Measurements from ENCODE around the gene OR1K1.
"Not testable (repeated sequence)": the region's sequence is repeated elsewhere in the genome, so short reads cannot be mapped to it uniquely, and the experiment has no call there.

OR1K1 gene, protein sequence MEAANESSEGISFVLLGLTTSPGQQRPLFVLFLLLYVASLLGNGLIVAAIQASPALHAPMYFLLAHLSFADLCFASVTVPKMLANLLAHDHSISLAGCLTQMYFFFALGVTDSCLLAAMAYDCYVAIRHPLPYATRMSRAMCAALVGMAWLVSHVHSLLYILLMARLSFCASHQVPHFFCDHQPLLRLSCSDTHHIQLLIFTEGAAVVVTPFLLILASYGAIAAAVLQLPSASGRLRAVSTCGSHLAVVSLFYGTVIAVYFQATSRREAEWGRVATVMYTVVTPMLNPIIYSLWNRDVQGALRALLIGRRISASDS

DNA sequence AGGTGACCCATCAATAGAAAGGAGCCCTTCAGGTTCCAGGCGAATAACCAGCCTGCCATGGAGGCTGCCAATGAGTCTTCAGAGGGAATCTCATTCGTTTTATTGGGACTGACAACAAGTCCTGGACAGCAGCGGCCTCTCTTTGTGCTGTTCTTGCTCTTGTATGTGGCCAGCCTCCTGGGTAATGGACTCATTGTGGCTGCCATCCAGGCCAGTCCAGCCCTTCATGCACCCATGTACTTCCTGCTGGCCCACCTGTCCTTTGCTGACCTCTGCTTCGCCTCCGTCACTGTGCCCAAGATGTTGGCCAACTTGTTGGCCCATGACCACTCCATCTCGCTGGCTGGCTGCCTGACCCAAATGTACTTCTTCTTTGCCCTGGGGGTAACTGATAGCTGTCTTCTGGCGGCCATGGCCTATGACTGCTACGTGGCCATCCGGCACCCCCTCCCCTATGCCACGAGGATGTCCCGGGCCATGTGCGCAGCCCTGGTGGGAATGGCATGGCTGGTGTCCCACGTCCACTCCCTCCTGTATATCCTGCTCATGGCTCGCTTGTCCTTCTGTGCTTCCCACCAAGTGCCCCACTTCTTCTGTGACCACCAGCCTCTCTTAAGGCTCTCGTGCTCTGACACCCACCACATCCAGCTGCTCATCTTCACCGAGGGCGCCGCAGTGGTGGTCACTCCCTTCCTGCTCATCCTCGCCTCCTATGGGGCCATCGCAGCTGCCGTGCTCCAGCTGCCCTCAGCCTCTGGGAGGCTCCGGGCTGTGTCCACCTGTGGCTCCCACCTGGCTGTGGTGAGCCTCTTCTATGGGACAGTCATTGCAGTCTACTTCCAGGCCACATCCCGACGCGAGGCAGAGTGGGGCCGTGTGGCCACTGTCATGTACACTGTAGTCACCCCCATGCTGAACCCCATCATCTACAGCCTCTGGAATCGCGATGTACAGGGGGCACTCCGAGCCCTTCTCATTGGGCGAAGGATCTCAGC, at the start of gene OR1K1:
OR1K1 (plus strand) TSS at position 58 of the 995 bp plus-strand sequence; CDS start at position 58, 0 bp downstream.
- DNase-seq (ENCODE audit: low read depth in 2 of 3, low spot score in 2 of 3) = no peak

DNA sequence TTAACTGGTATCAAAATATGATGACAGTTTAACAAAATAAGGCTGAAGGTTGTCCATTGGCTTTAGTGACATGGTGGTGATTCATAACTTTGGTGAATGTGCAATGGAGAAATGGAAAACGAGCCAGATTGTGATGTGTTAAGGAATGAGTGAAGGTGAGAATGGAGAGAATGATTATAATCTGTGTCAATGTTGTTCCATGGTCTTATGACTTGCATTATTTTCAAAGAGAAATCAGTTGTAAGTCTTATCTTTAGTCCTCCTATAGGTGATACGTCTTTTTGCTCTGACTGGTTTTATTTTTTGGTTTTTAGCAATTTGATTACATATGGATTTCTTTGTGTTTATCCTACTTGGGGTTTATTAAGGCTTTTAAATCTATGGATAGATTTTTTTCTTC, 45.1 kb upstream of the OR1K1 start:
- no peak for DNase-seq (ENCODE audit: low read depth in 2 of 3, low spot score in 2 of 3)

DNA sequence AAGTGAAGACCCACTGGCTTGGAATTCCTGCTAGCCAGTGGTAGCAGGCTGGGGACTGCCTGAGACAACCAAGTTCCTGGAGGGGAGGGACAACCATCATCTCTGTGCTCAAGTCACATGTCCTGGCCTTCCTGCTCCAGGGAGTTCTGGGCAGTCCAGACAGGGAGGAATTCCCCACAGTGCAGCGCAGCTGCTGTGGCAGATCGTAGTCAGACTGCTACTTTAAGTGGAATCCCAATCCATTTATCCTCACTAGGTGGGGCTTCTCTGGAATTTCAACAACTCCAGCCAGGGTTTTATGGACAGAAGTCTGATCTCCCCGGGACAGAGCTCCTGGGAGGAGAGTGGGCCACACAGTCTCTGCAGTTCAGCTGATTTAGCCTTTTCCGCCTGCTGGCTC, 32.1 kb upstream of the OR1K1 start:
- no peak for DNase-seq (ENCODE audit: low read depth in 2 of 3, low spot score in 2 of 3)

DNA sequence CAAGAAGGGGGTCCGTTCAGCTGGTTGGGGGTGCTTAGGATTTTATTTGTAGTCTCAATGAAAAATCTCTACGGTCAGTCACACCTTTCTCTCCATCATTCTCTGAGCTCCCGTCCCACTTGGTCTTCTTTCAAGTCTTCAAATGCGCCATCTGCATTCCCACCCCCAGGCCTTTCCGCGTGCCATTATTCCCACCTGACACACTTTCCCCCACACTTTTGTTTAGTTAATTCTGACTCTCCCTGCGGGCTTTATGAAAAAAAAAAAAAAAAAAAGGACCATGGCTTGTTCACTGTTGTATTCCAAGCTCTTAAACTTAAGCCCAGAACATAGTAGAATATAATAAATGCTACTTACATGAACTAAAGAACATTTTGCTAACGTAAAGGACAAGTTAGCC, 22.9 kb upstream of the OR1K1 start:
- no peak for DNase-seq (ENCODE audit: low read depth in 2 of 3, low spot score in 2 of 3)

DNA sequence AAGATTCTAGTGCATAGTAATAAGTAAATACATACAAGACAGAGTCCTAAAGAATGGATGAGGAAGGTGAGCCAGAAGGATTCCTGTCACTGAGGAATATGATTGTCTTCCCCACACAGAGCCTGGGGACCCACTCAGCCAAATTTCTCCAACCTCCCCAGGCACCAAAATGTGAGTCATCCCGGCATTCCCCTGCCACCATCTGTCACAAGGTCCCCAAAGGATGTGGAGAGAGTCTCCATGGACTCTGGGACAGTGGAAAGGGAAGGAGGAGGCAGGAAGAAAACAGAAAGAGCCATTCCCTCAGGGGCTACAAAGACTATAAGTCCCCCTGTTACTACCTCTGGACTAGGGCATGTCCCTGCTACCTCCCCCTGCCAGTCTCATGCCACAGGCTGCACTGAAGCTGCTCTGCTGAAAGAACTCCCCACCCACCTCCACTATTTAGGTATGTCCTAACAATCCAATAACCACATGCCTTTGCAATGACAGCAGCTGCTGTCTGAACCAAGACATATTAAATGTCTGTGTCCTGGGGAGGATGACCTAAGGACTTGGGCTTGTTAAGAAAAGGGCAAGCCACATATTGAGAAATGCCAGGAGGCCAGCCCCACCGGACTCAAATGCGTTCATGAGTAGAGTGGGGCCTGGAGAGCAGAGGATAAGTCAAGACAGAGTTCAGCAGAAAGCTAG, 21.8 kb upstream of the OR1K1 start:
- no peak for DNase-seq (ENCODE audit: low read depth in 2 of 3, low spot score in 2 of 3)

DNA sequence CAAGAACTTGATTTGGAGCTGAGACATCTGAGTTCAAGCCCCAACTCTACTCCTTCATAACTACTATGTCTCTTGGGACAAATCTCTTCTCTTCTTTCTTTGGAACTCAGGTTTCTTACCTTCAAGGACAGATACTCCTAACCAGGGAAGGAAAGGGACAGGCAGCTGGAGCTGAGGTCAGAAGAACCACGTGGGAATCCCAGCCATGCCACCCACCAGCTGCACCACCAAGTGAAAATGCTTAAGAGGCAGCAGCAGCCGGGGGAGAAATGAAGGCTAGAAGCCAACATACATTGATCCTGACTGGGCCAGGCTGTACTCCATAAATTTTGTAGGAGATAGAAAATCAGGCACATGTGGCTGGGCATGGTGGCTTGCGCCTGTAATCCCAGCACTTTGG, 20.7 kb upstream of the OR1K1 start:
- no peak for DNase-seq (ENCODE audit: low read depth in 2 of 3, low spot score in 2 of 3)

DNA sequence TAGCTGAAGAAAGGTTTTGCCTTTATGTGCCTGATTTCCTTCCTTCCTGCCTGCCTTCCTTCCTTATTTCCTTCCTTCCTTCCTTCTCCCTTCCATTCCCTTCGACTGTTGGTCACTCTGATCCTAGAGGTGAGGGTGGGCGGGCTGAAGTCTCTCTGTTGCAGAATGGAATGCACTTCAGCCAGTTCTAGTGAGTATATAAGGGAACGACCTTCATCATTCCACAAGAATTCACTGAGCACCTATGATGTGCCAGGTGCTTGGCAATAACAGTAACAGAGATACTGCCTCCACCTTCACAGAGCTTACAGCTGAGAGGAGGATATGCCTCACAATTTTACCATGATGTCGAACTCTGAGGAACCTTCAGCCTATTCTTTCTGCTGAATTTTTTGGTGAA, 19.9 kb upstream of the OR1K1 start:
- no peak for DNase-seq (ENCODE audit: low read depth in 2 of 3, low spot score in 2 of 3)

DNA sequence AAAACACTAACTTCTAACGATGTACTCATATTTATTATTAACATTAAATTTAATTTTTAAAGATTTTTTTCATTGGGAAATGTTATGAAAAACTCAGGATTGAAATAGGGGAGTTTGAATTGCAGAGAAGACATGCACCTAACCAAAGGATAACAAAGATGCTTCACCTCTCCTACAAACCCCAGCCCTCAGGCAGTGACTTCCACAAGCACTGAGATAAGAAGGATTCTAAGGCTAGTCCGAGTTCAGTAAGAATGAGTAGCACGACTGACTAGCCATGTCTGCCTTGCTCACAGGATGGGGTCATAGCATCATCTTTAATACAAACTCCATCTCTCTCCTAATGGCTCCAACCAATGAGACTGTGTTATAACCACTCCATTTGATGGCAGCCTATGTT, 18.3 kb upstream of the OR1K1 start:
- no peak for DNase-seq (ENCODE audit: low read depth in 2 of 3, low spot score in 2 of 3)

DNA sequence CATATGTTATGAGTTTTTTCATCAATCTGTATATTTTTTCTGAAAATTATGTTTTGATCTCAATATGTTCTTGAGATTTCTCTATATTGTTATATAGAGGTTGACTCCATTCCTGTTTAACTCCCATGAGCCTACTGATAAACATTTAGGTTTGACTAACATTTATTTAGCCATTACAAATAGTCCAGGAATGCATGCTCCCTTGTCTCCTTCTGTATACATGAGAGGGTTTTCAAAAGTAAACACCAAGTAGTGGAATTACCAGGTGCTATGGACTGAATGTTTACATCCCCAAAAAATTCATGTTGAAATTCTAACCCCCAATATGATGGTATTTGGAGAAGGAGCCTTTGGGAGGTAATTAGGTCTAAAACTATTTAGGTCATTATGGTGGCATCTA, 14.7 kb upstream of the OR1K1 start:
- DNase-seq (ENCODE audit: low read depth in 2 of 3, low spot score in 2 of 3) = no peak

DNA sequence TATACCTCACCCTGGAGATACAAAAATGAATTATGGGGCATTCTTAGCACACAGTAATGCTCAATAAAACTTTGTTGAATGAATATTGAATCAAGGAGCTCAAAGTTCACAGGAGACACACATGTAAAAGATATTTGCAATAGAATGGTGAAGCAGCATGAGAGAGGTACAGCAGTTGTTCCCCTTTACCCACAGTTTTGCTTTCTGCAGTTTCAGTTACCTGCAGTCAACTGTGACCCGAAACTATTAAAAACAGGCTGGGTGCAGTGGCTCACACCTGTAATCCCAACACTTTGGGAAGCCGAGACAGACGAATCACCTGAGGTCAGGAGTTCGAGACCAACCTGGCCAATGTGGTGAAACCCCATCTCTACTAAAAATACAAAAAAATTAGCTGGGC, 13.6 kb upstream of the OR1K1 start:
- no peak for DNase-seq (ENCODE audit: low read depth in 2 of 3, low spot score in 2 of 3)

DNA sequence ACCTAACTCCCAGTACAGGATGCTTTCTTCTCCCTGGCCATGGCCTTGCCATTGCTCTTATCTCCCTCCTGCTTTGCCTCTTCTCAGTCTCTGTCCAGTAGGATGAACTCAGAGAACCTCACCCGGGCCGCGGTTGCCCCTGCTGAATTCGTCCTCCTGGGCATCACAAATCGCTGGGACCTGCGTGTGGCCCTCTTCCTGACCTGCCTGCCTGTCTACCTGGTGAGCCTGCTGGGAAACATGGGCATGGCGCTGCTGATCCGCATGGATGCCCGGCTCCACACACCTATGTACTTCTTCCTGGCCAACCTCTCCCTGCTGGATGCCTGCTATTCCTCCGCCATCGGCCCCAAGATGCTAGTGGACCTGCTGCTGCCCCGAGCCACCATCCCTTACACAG, 11.1 kb upstream of the OR1K1 start, which contains the start of gene OR5C1:
OR5C1 (plus strand) TSS at position 103 of the 400 bp plus-strand sequence; CDS start at position 103, 0 bp downstream.
- no peak for DNase-seq (ENCODE audit: low read depth in 2 of 3, low spot score in 2 of 3)

DNA sequence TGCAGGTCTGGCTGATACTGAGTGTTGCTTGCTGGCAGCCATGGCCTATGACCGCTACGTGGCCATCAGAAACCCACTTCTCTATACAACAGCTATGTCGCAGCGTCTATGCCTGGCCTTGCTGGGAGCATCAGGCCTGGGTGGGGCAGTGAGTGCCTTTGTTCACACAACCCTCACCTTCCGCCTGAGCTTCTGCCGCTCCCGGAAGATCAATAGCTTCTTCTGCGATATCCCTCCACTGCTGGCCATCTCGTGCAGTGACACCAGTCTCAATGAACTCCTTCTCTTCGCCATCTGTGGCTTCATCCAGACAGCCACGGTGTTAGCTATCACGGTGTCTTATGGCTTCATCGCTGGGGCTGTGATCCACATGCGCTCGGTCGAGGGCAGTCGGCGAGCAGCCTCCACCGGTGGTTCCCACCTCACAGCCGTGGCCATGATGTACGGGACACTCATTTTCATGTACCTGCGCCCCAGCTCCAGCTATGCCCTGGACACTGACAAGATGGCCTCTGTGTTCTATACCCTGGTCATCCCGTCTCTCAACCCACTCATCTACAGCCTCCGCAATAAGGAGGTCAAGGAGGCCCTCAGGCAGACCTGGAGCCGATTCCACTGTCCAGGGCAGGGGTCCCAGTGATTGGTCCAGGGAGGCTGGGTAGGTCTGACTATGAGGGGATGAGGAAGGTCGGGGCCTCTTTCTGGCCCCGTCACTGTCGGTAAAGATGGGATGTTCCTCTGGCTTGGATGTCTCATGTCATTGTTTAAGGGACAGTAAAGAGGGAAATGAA, 10.5 kb upstream of the OR1K1 start:
- no peak for DNase-seq (ENCODE audit: low read depth in 2 of 3, low spot score in 2 of 3)

DNA sequence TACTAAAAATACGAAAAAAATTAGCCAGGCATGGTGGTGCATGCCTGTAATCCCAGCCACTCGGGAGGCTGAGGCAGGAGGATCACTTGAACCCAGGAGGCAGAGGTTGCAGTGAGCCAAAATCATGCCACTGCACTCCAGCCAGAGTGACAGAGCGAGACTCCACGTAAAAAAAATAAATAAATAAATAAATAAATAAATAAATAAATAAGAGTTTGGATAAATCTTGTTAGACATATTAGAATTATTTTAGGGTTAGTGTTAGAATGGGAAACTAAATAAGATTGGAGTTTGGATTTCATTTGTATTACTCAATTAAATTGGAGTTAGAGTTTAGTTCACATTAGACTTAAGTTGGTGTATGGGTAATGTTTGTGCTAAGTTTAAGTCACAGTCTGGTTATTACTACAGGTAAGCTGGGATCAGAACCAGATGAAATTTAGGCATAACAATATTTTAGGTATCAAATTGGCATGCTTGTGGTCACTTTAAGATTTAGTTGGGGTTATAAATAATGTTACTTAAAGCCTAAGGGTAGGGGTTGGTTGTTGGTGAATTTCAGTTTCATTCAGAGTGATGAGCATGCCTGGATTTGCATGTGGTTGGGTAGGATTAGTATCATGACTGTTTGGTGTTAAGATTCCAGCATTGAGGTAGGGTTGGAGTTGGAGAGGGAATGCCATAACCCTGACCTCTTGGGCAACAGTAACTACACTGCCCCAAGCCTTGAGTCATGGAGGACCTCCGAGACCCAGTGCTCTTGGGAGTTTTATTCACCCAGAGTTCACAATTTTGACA, 7.9 kb upstream of the OR1K1 start:
- DNase-seq (ENCODE audit: low read depth in 2 of 3, low spot score in 2 of 3) = no peak

DNA sequence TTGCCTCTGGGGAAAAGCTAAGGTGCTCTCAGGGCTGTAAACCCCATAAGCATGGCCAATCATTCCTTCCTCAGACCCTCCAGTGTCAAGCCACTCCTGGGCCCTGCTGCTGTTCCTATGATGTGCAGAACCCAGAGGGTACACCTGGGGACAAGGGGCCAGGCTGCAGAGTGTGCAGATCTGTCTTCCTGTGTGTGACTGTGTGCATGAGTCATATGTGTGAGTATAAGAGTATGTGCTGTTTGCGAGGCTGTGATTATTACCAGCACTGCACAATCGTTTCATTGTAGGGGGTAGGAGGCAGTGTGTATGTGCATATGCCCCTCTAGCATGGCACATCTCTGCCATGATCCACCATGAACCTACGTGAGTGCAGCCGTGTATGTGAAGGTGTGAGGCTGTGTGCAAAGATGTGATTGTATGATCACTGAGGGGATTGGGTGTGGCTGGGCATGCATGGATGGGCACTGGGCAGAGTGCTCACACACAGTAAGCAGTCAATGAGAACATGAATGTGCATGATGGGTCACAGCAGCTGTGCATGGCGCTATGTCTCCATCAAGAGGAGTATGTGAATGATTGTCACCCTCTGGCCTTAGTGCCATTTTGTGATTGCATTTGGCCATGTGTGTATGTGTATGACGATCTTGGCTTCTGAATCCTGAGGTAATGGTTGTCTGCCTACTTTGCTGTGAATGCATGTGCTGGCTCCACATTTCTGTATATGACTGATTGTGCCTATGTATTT, 2.4 kb upstream of the OR1K1 start:
- DNase-seq (ENCODE audit: low read depth in 2 of 3, low spot score in 2 of 3) = no peak

DNA sequence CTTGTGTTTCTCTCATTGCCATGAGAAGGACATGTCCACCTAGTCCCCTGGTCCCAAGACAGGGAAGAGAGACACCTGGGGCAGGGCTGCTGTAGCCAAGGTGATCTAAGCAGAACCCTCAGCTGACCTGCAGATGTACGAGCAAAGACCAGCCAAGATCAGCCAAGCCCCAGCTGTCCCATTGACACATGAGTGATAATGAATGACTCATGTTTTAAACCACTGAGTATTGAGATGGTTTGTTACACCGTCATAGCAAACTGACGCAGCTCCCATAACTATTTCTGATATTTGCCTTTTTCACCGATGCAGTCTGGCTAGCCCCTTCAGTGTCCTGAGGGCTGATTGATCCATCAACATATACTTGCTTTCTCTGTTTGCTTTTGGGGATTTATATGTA, 6.7 kb downstream of the OR1K1 start:
- no peak for DNase-seq (ENCODE audit: low read depth in 2 of 3, low spot score in 2 of 3)

DNA sequence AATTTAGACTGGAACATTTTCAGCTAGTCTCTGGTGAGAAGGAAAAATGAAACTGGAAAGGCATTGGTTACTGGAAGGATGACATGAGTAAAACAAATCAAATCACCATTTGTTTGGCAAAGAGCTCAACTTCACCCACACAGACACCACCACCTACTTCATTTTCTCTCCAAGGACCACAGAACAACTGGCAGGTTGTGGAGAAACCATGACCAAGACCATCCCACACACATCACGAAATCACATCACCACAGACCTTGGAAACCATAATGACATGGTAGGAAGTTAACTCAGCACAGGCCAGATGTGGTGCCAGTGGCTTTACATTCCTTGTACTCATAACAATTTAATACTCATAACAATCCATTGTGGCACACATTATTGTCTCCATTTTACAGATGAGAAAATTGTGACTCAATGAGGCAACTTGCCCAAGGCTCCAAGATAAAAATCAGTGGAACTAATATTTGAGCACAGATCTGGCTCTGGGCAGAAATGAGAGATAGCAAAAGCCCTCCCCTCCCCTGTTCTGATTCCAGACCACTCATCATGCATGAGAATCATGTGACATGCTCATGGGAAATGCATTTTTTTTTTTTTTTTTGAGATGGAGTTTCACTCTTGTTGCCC, 7.5 kb downstream of the OR1K1 start:
- peak in 2 of 3 experiments; percentile 8 to 33 for DNase-seq (ENCODE audit: low read depth in 2 of 3, low spot score in 2 of 3)

DNA sequence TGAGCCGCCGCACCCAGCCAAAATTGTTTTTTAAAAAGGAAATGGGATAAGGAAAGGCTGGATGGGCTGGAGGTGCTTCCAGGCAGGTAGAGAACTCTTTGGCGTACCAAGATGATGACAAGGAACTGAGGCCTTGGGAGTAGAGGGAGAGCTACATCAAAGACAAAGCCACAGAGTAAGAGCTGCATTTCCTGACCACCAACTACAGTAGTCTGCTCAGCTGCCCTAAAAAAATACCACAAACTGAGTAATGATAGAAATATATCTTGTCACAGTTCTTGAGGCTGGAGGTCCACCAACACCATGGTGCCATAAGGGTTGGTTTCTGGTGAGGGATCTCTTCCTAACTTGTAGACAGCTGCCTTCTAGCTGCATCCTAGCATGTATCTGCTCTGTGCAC, 8.2 kb downstream of the OR1K1 start:
- no peak for DNase-seq (ENCODE audit: low read depth in 2 of 3, low spot score in 2 of 3)

DNA sequence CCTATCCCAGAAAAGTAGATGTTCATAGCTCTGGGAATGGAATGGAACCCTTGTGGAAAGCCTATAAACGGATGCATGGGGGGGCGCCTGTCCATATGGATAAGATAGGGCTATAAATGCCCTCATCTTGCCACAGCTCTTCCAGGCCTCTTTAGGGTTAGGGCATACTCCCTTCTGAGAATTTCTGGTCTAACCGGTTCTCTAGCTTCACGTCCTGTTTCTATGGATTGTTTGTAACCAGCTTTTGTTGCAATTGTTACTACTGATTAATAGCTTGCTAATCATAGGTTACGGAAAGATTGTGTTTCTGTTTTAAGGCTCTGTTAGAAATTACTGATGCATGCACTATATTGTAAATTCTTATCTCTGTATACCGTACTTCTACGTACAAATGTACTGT, 9.3 kb downstream of the OR1K1 start:
- DNase-seq (ENCODE audit: low read depth in 2 of 3, low spot score in 2 of 3) = not testable (repeated sequence)
